ENCODE results near the gene ZCRB1. TPM values are rescaled to one million over a fixed set of nuclear protein-coding genes. Genes with fewer than 3 reads are reported as not detected.
"Not testable (repeated sequence)": the region's sequence is repeated elsewhere in the genome, so short reads cannot be mapped to it uniquely, and the experiment has no call there.

ZCRB1 gene
- total RNA-seq, 1 donor from 2014 or later, result 53.2 TPM

DNA sequence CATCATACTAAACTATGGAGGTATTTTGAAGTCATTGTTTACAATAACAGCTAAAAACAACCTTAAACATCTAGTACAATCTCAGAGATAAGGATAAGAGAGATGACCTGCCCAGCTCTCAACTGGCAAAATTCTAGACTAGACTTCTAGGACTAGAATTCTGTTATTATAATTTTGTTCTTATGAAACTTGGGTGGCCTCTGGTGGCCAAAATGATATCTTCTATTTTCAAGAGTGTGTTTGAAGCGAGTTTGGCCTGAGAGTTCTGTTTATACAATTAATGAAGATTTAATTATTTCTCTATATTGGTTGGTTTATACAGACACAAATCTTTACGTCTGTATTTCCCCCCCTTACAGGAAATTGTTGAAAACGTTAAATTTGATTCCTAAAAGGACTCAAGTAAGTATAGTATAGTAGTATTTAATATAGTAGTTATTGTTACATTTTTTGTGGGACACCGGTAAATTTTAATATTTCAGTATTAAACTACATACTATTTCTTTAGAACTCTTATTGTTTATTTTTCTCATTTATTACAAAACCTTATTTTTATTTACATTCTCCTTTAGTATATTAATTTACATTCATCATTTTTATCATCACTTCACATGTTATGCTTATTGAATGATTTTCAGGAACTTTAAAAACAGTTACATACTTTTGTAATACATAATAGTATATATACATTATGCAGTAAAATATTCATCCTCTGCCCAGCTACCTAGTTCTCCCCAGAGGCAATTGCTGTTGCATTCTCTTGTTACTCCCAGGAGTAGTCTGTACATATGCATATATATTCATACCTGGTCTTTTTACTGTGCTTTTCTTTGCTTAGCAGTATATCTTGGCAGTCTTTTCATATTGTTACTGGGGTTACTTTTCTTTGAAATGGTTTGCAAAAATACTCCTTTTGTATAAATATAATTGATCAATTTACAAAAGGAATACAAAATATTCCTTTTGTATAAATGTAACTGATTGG, 6.7 kb upstream of the ZCRB1 start:
- TF ChIP-seq, protein P1, sequence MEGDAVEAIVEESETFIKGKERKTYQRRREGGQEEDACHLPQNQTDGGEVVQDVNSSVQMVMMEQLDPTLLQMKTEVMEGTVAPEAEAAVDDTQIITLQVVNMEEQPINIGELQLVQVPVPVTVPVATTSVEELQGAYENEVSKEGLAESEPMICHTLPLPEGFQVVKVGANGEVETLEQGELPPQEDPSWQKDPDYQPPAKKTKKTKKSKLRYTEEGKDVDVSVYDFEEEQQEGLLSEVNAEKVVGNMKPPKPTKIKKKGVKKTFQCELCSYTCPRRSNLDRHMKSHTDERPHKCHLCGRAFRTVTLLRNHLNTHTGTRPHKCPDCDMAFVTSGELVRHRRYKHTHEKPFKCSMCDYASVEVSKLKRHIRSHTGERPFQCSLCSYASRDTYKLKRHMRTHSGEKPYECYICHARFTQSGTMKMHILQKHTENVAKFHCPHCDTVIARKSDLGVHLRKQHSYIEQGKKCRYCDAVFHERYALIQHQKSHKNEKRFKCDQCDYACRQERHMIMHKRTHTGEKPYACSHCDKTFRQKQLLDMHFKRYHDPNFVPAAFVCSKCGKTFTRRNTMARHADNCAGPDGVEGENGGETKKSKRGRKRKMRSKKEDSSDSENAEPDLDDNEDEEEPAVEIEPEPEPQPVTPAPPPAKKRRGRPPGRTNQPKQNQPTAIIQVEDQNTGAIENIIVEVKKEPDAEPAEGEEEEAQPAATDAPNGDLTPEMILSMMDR (IDR thresholded peaks at IDR 0.05; ENCODE audit: unreplicated experiment), result peak; percentile 67
- H3K36me3 Mint-ChIP-seq, result peaks cover 1% of the 10 kb centered on the region
- no peaks in the 10 kb centered on the region for H3K9me3 Mint-ChIP-seq
- no peaks in the 10 kb centered on the region for H3K27me3 Mint-ChIP-seq (ENCODE audit: low read depth)
- DNase-seq (ENCODE audit: low spot score in 2 of 2, unreplicated experiment in 2 of 2), result no peak
- no peak overlapping the region for H3K4me3 Mint-ChIP-seq
- H3K4me1 Mint-ChIP-seq, result peaks cover 24% of the 10 kb centered on the region
- peak overlapping the region; percentile 69 for H3K27ac Mint-ChIP-seq

DNA sequence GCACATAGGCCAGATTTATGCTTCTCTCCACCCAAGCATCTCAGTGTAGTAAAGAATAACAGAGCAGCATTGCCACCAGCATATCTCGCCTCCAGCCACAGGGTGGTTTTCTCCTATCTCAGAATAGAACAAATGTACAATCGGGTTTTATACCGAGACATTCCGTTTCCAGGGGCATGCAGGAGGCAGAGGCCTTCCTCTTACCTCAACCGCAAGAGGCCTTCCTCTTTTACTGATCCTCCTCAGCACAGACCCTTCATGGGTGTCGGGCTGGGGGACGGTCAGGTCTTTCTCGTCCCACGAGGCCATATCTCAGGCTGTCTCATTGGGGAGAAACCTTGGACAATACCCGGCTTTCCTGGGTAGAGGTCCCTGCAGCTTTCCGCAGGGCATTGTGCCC, 4.2 kb upstream of the ZCRB1 start:
- H3K27ac Mint-ChIP-seq; H3K9me3 Mint-ChIP-seq; H3K27me3 Mint-ChIP-seq (ENCODE audit: low read depth); H3K36me3 Mint-ChIP-seq; H3K4me3 Mint-ChIP-seq; DNase-seq (ENCODE audit: low spot score in 2 of 2, unreplicated experiment in 2 of 2): not testable (repeated sequence)
- peaks cover 31% of the 10 kb centered on the region for H3K4me1 Mint-ChIP-seq

DNA sequence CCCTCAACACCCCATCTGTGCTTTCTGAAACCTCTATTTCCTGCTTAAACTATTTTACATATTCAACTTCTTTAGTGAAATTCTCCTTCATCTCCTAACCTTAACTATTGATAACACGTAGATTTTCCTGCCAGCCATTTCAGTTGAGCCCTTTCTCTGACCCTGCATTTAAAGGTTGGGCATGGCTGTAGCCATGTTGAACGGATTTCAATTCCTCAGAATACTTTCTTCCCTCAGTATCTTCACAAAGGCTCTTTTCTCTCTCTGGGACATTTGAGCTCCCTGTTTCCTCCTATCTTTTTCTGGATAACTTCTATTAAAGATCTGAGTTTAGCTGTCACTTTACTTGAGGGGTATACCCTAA, 1.3 kb upstream of the ZCRB1 start:
- TF ChIP-seq, protein P1 (IDR thresholded peaks at IDR 0.05; ENCODE audit: unreplicated experiment), result no peak
- no peaks in the 10 kb centered on the region for H3K9me3 Mint-ChIP-seq
- H3K36me3 Mint-ChIP-seq, result no peaks in the 10 kb centered on the region
- no peaks in the 10 kb centered on the region for H3K27me3 Mint-ChIP-seq (ENCODE audit: low read depth)
- peak overlapping the region; percentile 99 for H3K27ac Mint-ChIP-seq
- peaks cover 31% of the 10 kb centered on the region for H3K4me1 Mint-ChIP-seq
- peak overlapping the region; percentile 98 for H3K4me3 Mint-ChIP-seq
- DNase-seq (ENCODE audit: low spot score in 2 of 2, unreplicated experiment in 2 of 2), result no peak

DNA sequence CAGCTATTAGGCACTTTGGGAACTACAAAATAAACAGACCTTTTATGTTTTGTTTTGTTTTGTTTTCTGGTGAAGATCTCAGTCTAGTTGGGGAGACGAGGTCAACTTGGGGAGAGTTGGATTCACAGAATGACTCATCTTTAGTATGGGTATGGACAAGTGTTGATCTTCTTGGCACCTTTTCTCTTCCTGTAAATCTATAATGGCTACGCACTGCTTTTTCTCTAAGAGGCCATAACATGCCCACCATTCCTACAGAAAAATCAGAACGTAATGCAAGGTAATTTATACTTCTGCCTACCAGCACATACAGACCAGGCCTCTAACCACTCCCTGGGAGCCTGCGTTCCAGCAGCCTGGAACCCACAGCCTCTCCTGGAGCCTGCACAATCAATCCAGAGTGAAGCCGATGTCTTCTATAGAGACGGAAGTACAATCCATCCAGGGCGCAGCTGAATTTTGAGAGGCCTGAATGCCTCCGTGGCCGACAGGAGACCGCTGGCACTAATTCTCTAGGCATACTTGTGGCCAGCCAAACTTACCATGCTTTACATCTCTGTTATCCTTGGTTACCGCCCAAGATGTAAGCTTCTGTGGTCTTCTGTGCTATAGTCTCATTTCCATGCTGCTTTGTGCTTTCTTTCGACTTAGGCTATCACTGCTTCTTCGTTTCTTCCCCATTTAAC, 790 bp upstream of the ZCRB1 start:
- H3K27ac Mint-ChIP-seq, result peak overlapping the region; percentile 99
- no peak for DNase-seq (ENCODE audit: low spot score in 2 of 2, unreplicated experiment in 2 of 2)
- H3K4me3 Mint-ChIP-seq, result peak overlapping the region; percentile 98
- peaks cover 2% of the 10 kb centered on the region for H3K36me3 Mint-ChIP-seq
- no peaks in the 10 kb centered on the region for H3K9me3 Mint-ChIP-seq
- TF ChIP-seq, protein P1 (IDR thresholded peaks at IDR 0.05; ENCODE audit: unreplicated experiment), result no peak
- H3K4me1 Mint-ChIP-seq, result peaks cover 28% of the 10 kb centered on the region
- H3K27me3 Mint-ChIP-seq (ENCODE audit: low read depth), result no peaks in the 10 kb centered on the region

DNA sequence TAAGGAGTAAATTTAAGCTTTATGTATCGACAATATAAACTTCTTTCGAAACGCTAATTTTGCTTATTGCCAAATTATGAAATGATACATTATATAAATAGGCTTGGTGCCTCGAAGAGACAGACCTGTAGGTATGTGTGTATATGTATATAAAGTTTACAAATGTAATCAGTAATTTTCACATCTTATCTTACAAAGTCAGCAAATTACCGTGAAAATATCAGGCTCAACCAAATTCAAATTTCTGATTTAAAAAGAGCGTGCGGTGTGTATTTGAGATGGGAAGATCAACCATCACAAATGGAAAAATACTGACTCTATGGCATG, 605 bp downstream of the ZCRB1 start:
- Mint-ChIP-seq H3K36me3 (peaks cover 12% of the 10 kb centered on the region), H3K4me1 (peaks cover 24% of the 10 kb centered on the region), H3K27me3 (ENCODE audit: low read depth) (no peaks in the 10 kb centered on the region), H3K9me3 (no peaks in the 10 kb centered on the region), H3K27ac (peak overlapping the region; percentile 99), H3K4me3 (peak overlapping the region; percentile 98)
- DNase-seq (ENCODE audit: low spot score in 2 of 2, unreplicated experiment in 2 of 2), result no peak
- TF ChIP-seq, protein P1 (IDR thresholded peaks at IDR 0.05; ENCODE audit: unreplicated experiment), result no peak

DNA sequence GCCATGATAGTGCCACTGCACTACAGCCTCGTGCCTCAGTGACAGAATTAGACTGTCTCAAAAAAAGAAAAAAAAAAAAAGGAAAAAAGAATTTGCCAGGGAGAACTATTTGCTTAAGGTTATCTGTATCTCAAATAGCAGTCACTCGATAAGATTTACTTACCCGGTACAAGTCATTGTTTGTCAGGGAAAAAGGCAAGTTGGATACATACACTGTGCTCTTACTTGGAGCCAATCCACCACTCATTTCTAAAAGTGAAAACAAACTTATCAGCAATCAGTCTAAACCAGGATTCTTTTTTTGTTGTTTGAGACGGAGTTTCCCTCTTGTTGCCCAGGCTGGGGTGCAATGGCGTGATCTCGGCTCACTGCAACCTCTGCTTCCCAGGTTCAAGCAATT, 2.0 kb downstream of the ZCRB1 start:
- TF ChIP-seq, protein P1 (IDR thresholded peaks at IDR 0.05; ENCODE audit: unreplicated experiment), result no peak
- no peak overlapping the region for H3K27ac Mint-ChIP-seq
- no peak overlapping the region for H3K4me3 Mint-ChIP-seq
- peaks cover 17% of the 10 kb centered on the region for H3K36me3 Mint-ChIP-seq
- no peak for DNase-seq (ENCODE audit: low spot score in 2 of 2, unreplicated experiment in 2 of 2)
- no peaks in the 10 kb centered on the region for H3K9me3 Mint-ChIP-seq
- no peaks in the 10 kb centered on the region for H3K27me3 Mint-ChIP-seq (ENCODE audit: low read depth)
- H3K4me1 Mint-ChIP-seq, result peaks cover 23% of the 10 kb centered on the region
